ENCODE results near the gene PPP1R15B.

DNA sequence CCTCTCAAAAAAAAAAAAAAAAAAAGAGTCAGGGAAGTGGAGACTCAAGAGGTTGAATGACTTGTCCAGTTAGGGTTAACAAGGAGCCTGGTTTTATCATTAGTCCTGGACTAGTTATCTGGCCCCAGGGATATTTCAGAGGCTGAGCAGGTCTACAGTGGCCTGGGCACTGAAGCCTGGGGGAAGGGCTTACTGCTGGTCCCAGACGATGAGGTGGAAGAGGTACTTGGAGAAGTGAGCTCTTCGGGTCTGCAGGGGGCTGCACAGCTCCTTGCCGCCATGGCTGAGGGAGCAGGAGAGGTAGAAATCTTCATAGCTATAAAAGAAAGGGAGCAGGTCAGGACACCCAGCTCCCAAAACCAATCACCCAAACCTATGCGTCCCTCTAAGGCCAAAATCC is 42.9 kb upstream of the PPP1R15B start:
- TF ChIP-seq, protein P1, sequence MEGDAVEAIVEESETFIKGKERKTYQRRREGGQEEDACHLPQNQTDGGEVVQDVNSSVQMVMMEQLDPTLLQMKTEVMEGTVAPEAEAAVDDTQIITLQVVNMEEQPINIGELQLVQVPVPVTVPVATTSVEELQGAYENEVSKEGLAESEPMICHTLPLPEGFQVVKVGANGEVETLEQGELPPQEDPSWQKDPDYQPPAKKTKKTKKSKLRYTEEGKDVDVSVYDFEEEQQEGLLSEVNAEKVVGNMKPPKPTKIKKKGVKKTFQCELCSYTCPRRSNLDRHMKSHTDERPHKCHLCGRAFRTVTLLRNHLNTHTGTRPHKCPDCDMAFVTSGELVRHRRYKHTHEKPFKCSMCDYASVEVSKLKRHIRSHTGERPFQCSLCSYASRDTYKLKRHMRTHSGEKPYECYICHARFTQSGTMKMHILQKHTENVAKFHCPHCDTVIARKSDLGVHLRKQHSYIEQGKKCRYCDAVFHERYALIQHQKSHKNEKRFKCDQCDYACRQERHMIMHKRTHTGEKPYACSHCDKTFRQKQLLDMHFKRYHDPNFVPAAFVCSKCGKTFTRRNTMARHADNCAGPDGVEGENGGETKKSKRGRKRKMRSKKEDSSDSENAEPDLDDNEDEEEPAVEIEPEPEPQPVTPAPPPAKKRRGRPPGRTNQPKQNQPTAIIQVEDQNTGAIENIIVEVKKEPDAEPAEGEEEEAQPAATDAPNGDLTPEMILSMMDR (optimal IDR thresholded peaks at IDR 0.05 in 1 of 3, IDR thresholded peaks at IDR 0.05 in 1 of 3, conservative IDR thresholded peaks at IDR 0.05 in 1 of 3; ENCODE audit: extremely low read depth in 1 of 3, insufficient read depth in 2 of 3, low read length in 3 of 3): no peak
- no peak for TF ChIP-seq EZH2 (IDR thresholded peaks at IDR 0.05; ENCODE audit: low read length)
